SK-N-SH treated with all-trans-retinoic acid at 6 μM for 48 hours (cell line): ENCODE data around the gene URAD.

Source experiments
- ARNTL ChIP-seq: fragments of 450-650 bp; formaldehyde crosslinking; IDR thresholded peaks from 2 replicates; pipeline ENCODE4 v1.5.0; 2020; ENCODE audit warnings: low read depth, mild to moderate bottlenecking, moderate library complexity, borderline replicate concordance
- CREB5 ChIP-seq: fragments of 250-450 bp; sonication (Bioruptor Pico); IDR thresholded peaks from 2 replicates; pipeline ENCODE4 v1.5.1; 2020; ENCODE audit warnings: low read depth, mild to moderate bottlenecking, moderate library complexity
- CSDC2 ChIP-seq: fragments of 250-450 bp; sonication (Bioruptor Pico); IDR thresholded peaks from 2 replicates; pipeline ENCODE4 v1.5.0; 2020; ENCODE audit warnings: mild to moderate bottlenecking, moderate library complexity
- CSRNP3 ChIP-seq: fragments of 250-450 bp; sonication (Bioruptor Pico); IDR thresholded peaks from 2 replicates; pipeline ENCODE4 v1.5.1; 2021; ENCODE audit warnings: mild to moderate bottlenecking, moderate library complexity
- GLIS3 ChIP-seq: fragments of 250-450 bp; sonication (Bioruptor Pico); IDR thresholded peaks from 2 replicates; pipeline ENCODE4 v1.5.0; 2020; ENCODE audit warnings: mild to moderate bottlenecking, moderate library complexity
- ISL1 ChIP-seq: fragments of 250-450 bp; sonication (Bioruptor Pico); IDR thresholded peaks from 2 replicates; pipeline ENCODE4 v2.1.2; 2022; ENCODE audit warnings: mild to moderate bottlenecking, moderate library complexity
- PATZ1 ChIP-seq: fragments of 250-450 bp; sonication (Bioruptor Pico); IDR thresholded peaks from 2 replicates; pipeline ENCODE4 v1.8.0; 2020; ENCODE audit warnings: mild to moderate bottlenecking, moderate library complexity, borderline replicate concordance
- POU6F1 ChIP-seq: fragments of 250-450 bp; sonication (Bioruptor Pico); IDR thresholded peaks from 2 replicates; pipeline ENCODE4 v1.8.0; 2021; ENCODE audit warnings: low read depth, mild to moderate bottlenecking, moderate library complexity, borderline replicate concordance
- ZFP3 ChIP-seq: fragments of 250-450 bp; sonication (Bioruptor Pico); IDR thresholded peaks from 2 replicates; pipeline ENCODE4 v1.5.0; 2020; ENCODE audit warnings: mild to moderate bottlenecking, moderate library complexity
- ZNF565 ChIP-seq: fragments of 450-650 bp; formaldehyde crosslinking; conservative IDR thresholded peaks from 2 replicates; pipeline ENCODE4 v1.5.0; 2020; ENCODE audit warnings: low read depth, mild to moderate bottlenecking, moderate library complexity
- ZNF70 ChIP-seq: fragments of 450-650 bp; formaldehyde crosslinking; IDR thresholded peaks from 2 replicates; pipeline ENCODE4 v1.5.0; 2020; ENCODE audit warnings: mild to moderate bottlenecking, moderate library complexity
- ZNF8 ChIP-seq: fragments of 450-650 bp; formaldehyde crosslinking; IDR thresholded peaks from 2 replicates; pipeline ENCODE4 v1.5.0; 2020; ENCODE audit warnings: mild to moderate bottlenecking, moderate library complexity

GRCh38 chr13:28000567-28000966 is 12.1 kb upstream of the URAD start:
- TF ChIP-seq CREB5 (CRISPR knock-in tag) (no peak), PATZ1 (CRISPR knock-in tag) (no peak), CSRNP3 (CRISPR knock-in tag) (no peak), ZFP3 (CRISPR knock-in tag) (no peak), ZNF8 (CRISPR knock-in tag) (no peak), POU6F1 (CRISPR knock-in tag) (no peak), GLIS3 (CRISPR knock-in tag) (no peak), ZNF565 (CRISPR knock-in tag) (no peak), ARNTL (CRISPR knock-in tag) (no peak), ISL1 (no peak), CSDC2 (CRISPR knock-in tag) (no peak), ZNF70 (CRISPR knock-in tag) (no peak)
